ENCODE measurements around the gene TPM1. TPM values are rescaled to one million over a fixed set of nuclear protein-coding genes. Genes with fewer than 3 reads are reported as not detected.
A peak's percentile ranks its signal among the peaks of the same experiment; 100 is the strongest.
"Not testable (repeated sequence)": the region's sequence is repeated elsewhere in the genome, so short reads cannot be mapped to it uniquely, and the experiment has no call there.

Gene TPM1
- total and polyA plus RNA-seq, 3 experiments from 2014 or later: 8.3 to 9.9 (median 9.4) TPM

DNA sequence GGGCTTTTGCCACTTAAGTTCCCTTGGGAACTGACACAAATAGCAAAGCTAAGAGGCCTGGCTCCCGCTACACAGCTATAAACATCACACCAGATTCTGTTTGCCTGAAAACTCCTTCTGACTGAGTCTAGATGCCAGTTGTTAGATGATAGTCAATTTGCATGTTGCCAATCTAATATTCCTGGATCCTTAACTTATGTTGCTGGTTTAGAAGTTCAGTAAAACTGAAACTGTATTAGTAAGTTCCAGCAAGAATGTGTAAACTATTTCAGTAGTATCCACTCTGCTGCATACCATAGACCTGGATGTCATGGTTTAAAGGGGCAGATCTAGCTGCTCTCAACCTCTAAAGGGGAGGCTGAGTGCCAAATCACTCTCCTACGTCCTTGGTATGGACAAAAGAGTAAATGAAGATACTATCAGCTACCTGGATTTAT is 52.0 kb downstream of the TPM1 start:
- DNase-seq: no peak
- Histone ChIP-seq H3K27ac (ENCODE audit: low read depth, low read length) (no peak overlapping the region), H3K4me3 (ENCODE audit: low read length) (no peak overlapping the region), H3K36me3 (ENCODE audit: insufficient read depth, low read length) (no peaks in the 10 kb centered on the region), H3K9me3 (ENCODE audit: low read length) (no peaks in the 10 kb centered on the region), H3K27me3 (ENCODE audit: insufficient read depth, low read length, poor library complexity, severe bottlenecking) (no peaks in the 10 kb centered on the region), H3K4me1 (ENCODE audit: insufficient read depth, low read length) (no peaks in the 10 kb centered on the region)
- ChIA-PET CTCF (interaction anchor here (0.8 to 7.8 kb wide), 5 partner anchors 11 to 198 kb away, joined by 3 to 73 read pairs (median 4); no protein-coding TSS in a partner anchor), POLR2A (no interaction called here)
- Mint-ChIP-seq H3K4me3 (no peak overlapping the region), H3K36me3 (no peaks in the 10 kb centered on the region), H3K27ac (no peak overlapping the region), H3K4me1 (peaks cover 0 to 4% (median 4%) of the 10 kb centered on the region in 3 donors), H3K9me3 (no peaks in the 10 kb centered on the region), H3K27me3 (peaks cover 4 to 8% of the 10 kb centered on the region in 2 donors)

DNA sequence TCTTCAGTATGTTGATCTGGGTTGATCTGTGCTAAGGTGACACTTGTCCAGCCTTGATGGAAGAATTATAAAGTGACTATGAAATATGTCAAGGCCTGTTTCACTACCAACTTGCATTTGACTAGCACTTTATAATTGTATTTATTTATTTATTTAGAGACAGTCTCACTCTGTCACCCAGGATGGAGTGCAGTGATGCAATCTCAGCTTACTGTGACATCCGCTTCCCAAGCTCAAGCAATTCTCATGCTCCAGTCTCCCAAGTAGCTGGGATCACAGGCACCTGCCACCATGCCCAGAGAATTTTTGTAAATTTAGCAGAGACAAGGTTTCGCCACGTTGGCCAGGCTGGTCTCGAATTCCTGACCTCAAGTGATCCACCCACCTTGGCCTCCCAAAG is 53.6 kb downstream of the TPM1 start:
- H3K27me3 Mint-ChIP-seq: peaks cover 3 to 7% of the 10 kb centered on the region in 2 donors
- peaks cover 0 to 4% (median 4%) of the 10 kb centered on the region in 3 donors for H3K4me1 Mint-ChIP-seq
- H3K27ac Mint-ChIP-seq: no peak overlapping the region
- no peaks in the 10 kb centered on the region for H3K27me3 ChIP-seq (ENCODE audit: insufficient read depth, low read length, poor library complexity, severe bottlenecking)
- H3K9me3 ChIP-seq (ENCODE audit: low read length): no peaks in the 10 kb centered on the region
- POLR2A ChIA-PET: no interaction called here
- no peaks in the 10 kb centered on the region for H3K4me1 ChIP-seq (ENCODE audit: insufficient read depth, low read length)
- H3K4me3 Mint-ChIP-seq: no peak overlapping the region
- H3K36me3 Mint-ChIP-seq: no peaks in the 10 kb centered on the region
- H3K4me3 ChIP-seq (ENCODE audit: low read length): no peak overlapping the region
- CTCF ChIA-PET: interaction anchor here (7.8 kb wide), 1 partner anchor 50 kb away, joined by 73 read pairs; no protein-coding TSS in a partner anchor
- no peaks in the 10 kb centered on the region for H3K9me3 Mint-ChIP-seq
- no peak for DNase-seq
- H3K27ac ChIP-seq (ENCODE audit: low read depth, low read length): no peak overlapping the region
- no peaks in the 10 kb centered on the region for H3K36me3 ChIP-seq (ENCODE audit: insufficient read depth, low read length)

DNA sequence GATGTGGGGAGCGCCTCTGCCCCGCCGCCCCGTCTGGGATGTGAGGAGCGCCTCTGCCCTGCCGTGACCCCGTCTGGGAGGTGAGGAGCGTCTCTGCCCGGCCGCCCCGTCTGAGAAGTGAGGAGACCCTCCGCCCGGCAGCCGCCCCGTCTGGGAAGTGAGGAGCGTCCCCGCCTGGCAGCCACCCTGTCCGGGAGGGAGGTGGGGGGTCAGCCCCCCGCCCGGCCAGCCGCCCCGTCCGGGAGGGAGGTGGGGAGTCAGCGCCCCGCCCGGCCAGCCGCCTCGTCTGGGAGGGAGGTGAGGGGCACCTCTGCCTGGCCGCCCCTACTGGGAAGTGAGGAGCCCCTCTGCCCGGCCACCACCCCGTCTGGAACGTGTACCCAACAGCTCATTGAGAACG is 56.4 kb downstream of the TPM1 start:
- H3K4me1 ChIP-seq (ENCODE audit: insufficient read depth, low read length); H3K36me3 ChIP-seq (ENCODE audit: insufficient read depth, low read length); H3K4me3 ChIP-seq (ENCODE audit: low read length); H3K9me3 ChIP-seq (ENCODE audit: low read length); H3K4me1 Mint-ChIP-seq; H3K27me3 Mint-ChIP-seq; H3K27ac Mint-ChIP-seq; H3K4me3 Mint-ChIP-seq; H3K27ac ChIP-seq (ENCODE audit: low read depth, low read length); H3K36me3 Mint-ChIP-seq; DNase-seq; CTCF ChIA-PET; H3K27me3 ChIP-seq (ENCODE audit: insufficient read depth, low read length, poor library complexity, severe bottlenecking); POLR2A ChIA-PET; H3K9me3 Mint-ChIP-seq: not testable (repeated sequence)

DNA sequence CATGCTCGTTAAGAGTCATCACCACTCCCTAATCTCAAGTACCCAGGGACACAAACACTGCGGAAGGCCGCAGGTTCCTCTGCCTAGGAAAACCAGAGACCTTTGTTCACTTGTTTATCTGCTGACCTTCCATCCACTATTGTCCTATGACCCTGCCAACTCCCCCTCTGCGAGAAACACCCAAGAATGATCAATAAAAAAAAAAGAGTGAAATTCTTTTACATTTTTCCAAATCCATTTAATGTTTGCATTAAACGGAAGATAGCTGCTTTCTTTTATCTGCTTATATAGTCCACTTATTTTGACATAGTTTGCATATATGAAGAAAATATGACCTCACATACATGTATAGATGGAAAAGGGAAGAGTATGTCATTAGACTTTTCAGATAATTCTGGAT is 57.0 kb downstream of the TPM1 start:
- H3K27me3 Mint-ChIP-seq: peaks cover 3 to 16% of the 10 kb centered on the region in 2 donors
- H3K4me1 Mint-ChIP-seq; H3K36me3 ChIP-seq (ENCODE audit: insufficient read depth, low read length); POLR2A ChIA-PET; CTCF ChIA-PET; H3K9me3 Mint-ChIP-seq; H3K4me3 Mint-ChIP-seq; H3K27ac ChIP-seq (ENCODE audit: low read depth, low read length); DNase-seq; H3K4me1 ChIP-seq (ENCODE audit: insufficient read depth, low read length); H3K27ac Mint-ChIP-seq; H3K4me3 ChIP-seq (ENCODE audit: low read length); H3K9me3 ChIP-seq (ENCODE audit: low read length); H3K36me3 Mint-ChIP-seq; H3K27me3 ChIP-seq (ENCODE audit: insufficient read depth, low read length, poor library complexity, severe bottlenecking): not testable (repeated sequence)

DNA sequence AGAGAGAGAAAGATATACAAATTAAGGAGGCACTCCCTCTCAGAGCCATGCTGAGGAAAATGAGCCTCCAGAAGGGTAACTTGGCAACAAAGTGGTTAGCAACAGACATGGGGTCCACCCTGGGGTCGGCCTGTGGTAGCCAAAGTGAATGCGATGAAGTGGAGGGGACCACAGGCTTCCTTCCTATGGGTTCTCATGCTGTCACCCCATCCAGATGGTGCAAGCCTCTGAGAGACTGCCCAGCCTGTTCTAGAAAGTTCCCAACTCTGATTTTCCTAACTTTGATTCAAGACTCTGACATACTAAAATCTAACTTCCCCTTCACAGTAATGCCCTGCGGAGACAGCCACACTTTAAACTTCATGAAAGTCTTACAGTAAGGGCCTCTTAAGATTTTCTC is 60.9 kb downstream of the TPM1 start:
- Mint-ChIP-seq H3K27me3 (peaks cover 13 to 36% of the 10 kb centered on the region in 2 donors), H3K9me3 (peaks cover 0 to 2% (median 0%) of the 10 kb centered on the region in 5 donors), H3K27ac (no peak overlapping the region), H3K4me1 (no peaks in the 10 kb centered on the region), H3K4me3 (no peak overlapping the region), H3K36me3 (peaks cover 0 to 8% (median 0%) of the 10 kb centered on the region in 3 donors)
- H3K4me3 ChIP-seq (ENCODE audit: low read length): no peak overlapping the region
- POLR2A ChIA-PET: no interaction called here
- CTCF ChIA-PET: no interaction called here
- no peaks in the 10 kb centered on the region for H3K36me3 ChIP-seq (ENCODE audit: insufficient read depth, low read length)
- DNase-seq: no peak
- no peaks in the 10 kb centered on the region for H3K4me1 ChIP-seq (ENCODE audit: insufficient read depth, low read length)
- H3K27me3 ChIP-seq (ENCODE audit: insufficient read depth, low read length, poor library complexity, severe bottlenecking): no peaks in the 10 kb centered on the region
- H3K9me3 ChIP-seq (ENCODE audit: low read length): no peaks in the 10 kb centered on the region
- no peak overlapping the region for H3K27ac ChIP-seq (ENCODE audit: low read depth, low read length)

DNA sequence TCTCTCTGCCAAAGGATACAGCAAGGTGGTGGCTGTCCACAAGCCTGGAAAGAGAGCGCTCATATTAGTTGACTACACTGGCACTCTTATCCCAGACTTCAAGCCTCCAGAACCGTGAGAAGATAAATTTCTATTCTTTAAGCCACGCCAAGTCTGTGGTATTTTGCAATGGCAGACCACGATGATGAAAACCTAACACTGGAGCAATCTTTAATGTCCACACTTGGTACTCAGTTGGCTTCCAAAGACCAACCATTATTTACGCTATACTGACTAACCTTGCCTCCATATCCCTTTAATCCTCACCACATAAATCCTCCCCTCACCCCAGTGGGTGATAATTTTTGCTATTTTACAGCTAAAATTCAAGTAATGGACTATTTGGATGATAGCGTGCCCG is 62.2 kb downstream of the TPM1 start:
- peaks cover 0 to 2% (median 0%) of the 10 kb centered on the region in 5 donors for H3K9me3 Mint-ChIP-seq
- H3K27ac ChIP-seq (ENCODE audit: low read depth, low read length): no peak overlapping the region
- H3K36me3 ChIP-seq (ENCODE audit: insufficient read depth, low read length): no peaks in the 10 kb centered on the region
- H3K27ac Mint-ChIP-seq: no peak overlapping the region
- no peaks in the 10 kb centered on the region for H3K9me3 ChIP-seq (ENCODE audit: low read length)
- ChIA-PET CTCF (interaction anchor here (1.2 kb wide), 1 partner anchor 10 kb away, joined by 3 read pairs; no protein-coding TSS in a partner anchor), POLR2A (no interaction called here)
- H3K27me3 ChIP-seq (ENCODE audit: insufficient read depth, low read length, poor library complexity, severe bottlenecking): no peaks in the 10 kb centered on the region
- no peaks in the 10 kb centered on the region for H3K4me1 ChIP-seq (ENCODE audit: insufficient read depth, low read length)
- H3K4me3 Mint-ChIP-seq: no peak overlapping the region
- peaks cover 18 to 43% of the 10 kb centered on the region in 2 donors for H3K27me3 Mint-ChIP-seq
- peaks cover 0 to 8% (median 0%) of the 10 kb centered on the region in 3 donors for H3K36me3 Mint-ChIP-seq
- no peak for DNase-seq
- no peak overlapping the region for H3K4me3 ChIP-seq (ENCODE audit: low read length)
- no peaks in the 10 kb centered on the region for H3K4me1 Mint-ChIP-seq

DNA sequence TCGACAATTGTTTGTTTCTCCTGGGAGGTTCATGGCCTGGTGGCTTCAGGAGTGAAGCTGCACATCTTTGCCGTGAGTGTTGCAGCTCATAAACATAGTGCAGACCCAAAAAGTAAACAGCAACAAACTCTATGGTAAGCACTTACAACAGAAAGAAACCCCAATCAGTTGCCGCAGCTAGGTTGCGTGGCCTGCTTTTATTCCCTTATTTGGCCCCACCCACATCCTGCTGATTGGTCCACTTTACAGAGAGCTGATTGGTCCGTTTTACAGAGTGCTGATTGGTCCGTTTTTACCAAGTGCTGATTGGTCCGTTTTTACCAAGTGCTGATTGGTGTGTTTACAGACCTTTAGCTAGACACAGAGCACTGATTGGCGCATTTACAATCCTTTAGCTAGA is 62.8 kb downstream of the TPM1 start:
- peak overlapping the region in 1 of 8 donors; percentile 43 for H3K27ac Mint-ChIP-seq
- H3K9me3 ChIP-seq (ENCODE audit: low read length); POLR2A ChIA-PET; H3K4me3 ChIP-seq (ENCODE audit: low read length); H3K27me3 ChIP-seq (ENCODE audit: insufficient read depth, low read length, poor library complexity, severe bottlenecking); H3K27ac ChIP-seq (ENCODE audit: low read depth, low read length); H3K4me1 ChIP-seq (ENCODE audit: insufficient read depth, low read length); DNase-seq; H3K9me3 Mint-ChIP-seq; H3K4me1 Mint-ChIP-seq; H3K36me3 Mint-ChIP-seq; H3K36me3 ChIP-seq (ENCODE audit: insufficient read depth, low read length); H3K4me3 Mint-ChIP-seq: not testable (repeated sequence)
- peaks cover 18 to 43% of the 10 kb centered on the region in 2 donors for H3K27me3 Mint-ChIP-seq
- CTCF ChIA-PET: interaction anchor here (1.2 kb wide), 1 partner anchor 11 kb away, joined by 3 read pairs; no protein-coding TSS in a partner anchor

DNA sequence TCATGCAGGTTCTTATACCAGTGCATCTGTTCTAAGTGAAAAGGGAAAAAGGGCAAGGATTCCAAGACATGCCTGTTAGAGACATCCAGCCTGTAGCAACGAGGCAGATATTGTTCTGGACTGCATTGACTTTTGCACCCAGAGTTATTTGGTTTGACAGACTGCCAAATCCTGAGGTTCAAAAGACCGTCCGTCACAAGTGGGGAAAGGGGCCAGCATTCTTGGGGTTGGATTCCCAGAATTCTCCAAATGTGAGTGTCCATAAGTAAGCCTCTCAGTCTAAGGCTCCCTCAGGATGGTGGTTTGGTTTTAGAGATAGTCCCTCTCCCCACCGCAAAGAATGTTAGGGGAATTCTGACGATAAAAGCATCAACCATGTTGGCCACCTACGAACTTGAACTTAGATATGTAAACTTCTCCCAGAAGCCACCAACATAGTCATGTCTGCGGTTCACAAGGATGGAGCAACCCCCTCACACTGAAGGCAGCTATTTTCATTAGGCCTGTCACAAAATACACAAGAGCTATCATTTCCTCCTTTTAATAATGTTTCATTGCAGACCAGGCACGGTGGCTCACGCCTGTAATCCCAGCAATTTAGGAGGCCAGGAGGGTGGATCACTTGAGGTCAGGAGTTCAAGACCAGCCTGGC is 65.5 kb downstream of the TPM1 start:
- H3K27ac Mint-ChIP-seq: no peak overlapping the region
- H3K36me3 Mint-ChIP-seq: peaks cover 0 to 8% (median 0%) of the 10 kb centered on the region in 3 donors
- Histone ChIP-seq H3K9me3 (ENCODE audit: low read length) (no peaks in the 10 kb centered on the region), H3K27ac (ENCODE audit: low read depth, low read length) (no peak overlapping the region), H3K4me3 (ENCODE audit: low read length) (no peak overlapping the region), H3K27me3 (ENCODE audit: insufficient read depth, low read length, poor library complexity, severe bottlenecking) (no peaks in the 10 kb centered on the region), H3K4me1 (ENCODE audit: insufficient read depth, low read length) (no peaks in the 10 kb centered on the region), H3K36me3 (ENCODE audit: insufficient read depth, low read length) (no peaks in the 10 kb centered on the region)
- peaks cover 0 to 2% (median 0%) of the 10 kb centered on the region in 5 donors for H3K9me3 Mint-ChIP-seq
- CTCF ChIA-PET: no interaction called here
- no peak overlapping the region for H3K4me3 Mint-ChIP-seq
- no peak for DNase-seq
- peaks cover 19 to 43% of the 10 kb centered on the region in 2 donors for H3K27me3 Mint-ChIP-seq
- POLR2A ChIA-PET: no interaction called here
- no peaks in the 10 kb centered on the region for H3K4me1 Mint-ChIP-seq
